Measurements from ENCODE around the gene IL20. TPM values are rescaled to one million over a fixed set of nuclear protein-coding genes. Genes with fewer than 3 reads are reported as not detected.

The IL20 gene
- total RNA-seq, 4 donors from 2014 or later = 40.6 TPM; not detected in 3

DNA sequence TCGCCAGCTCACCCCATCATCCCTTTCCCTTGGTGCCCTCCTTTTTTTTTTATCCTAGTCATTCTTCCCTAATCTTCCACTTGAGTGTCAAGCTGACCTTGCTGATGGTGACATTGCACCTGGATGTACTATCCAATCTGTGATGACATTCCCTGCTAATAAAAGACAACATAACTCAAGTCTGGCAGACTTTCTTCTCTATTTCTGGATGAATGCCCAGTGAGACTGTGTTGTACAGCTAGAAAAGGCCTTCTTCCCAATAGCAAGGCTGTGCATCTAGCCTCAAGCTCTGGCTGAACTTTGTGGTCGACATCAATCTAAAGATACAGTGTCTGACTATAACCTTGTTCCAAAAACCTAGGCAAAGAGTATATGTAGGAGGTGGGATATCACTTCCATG is 38.3 kb downstream of the IL20 start:
- Histone ChIP-seq H3K27ac (no peak overlapping the region), H3K9me3 (no peaks in the 10 kb centered on the region), H3K27me3 (no peaks in the 10 kb centered on the region), H3K4me3 (no peak overlapping the region), H3K36me3 (no peaks in the 10 kb centered on the region), H3K4me1 (no peaks in the 10 kb centered on the region)
- intact Hi-C loops (cut with DNase I; ENCODE audit: low total_unique reads) = no loop called here
- no peak for DNase-seq
- TF ChIP-seq, protein P1, sequence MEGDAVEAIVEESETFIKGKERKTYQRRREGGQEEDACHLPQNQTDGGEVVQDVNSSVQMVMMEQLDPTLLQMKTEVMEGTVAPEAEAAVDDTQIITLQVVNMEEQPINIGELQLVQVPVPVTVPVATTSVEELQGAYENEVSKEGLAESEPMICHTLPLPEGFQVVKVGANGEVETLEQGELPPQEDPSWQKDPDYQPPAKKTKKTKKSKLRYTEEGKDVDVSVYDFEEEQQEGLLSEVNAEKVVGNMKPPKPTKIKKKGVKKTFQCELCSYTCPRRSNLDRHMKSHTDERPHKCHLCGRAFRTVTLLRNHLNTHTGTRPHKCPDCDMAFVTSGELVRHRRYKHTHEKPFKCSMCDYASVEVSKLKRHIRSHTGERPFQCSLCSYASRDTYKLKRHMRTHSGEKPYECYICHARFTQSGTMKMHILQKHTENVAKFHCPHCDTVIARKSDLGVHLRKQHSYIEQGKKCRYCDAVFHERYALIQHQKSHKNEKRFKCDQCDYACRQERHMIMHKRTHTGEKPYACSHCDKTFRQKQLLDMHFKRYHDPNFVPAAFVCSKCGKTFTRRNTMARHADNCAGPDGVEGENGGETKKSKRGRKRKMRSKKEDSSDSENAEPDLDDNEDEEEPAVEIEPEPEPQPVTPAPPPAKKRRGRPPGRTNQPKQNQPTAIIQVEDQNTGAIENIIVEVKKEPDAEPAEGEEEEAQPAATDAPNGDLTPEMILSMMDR (IDR thresholded peaks at IDR 0.05) = no peak
- TF ChIP-seq POLR2A (IDR thresholded peaks at IDR 0.05) = no peak

GRCh38 chr1:206904423-206905142 is 39.2 kb downstream of the IL20 start:
- Histone ChIP-seq H3K36me3 (no peaks in the 10 kb centered on the region), H3K4me1 (peaks cover 0 to 5% of the 10 kb centered on the region in 2 donors), H3K27me3 (no peaks in the 10 kb centered on the region), H3K27ac (no peak overlapping the region), H3K9me3 (no peaks in the 10 kb centered on the region), H3K4me3 (no peak overlapping the region)
- TF ChIP-seq POLR2A (IDR thresholded peaks at IDR 0.05) = no peak
- TF ChIP-seq, protein P1 (IDR thresholded peaks at IDR 0.05) = no peak
- no peak for DNase-seq
- intact Hi-C loops (cut with DNase I; ENCODE audit: low total_unique reads) = loop anchor here (5.0 kb wide), 1 partner anchor 177 kb away; no protein-coding TSS in a partner anchor

- no peak for DNase-seq
- H3K27ac ChIP-seq = no peak overlapping the region
- TF ChIP-seq, protein P1 (IDR thresholded peaks at IDR 0.05) = no peak
- no peak for TF ChIP-seq POLR2A (IDR thresholded peaks at IDR 0.05)
- H3K4me3 ChIP-seq = no peak overlapping the region
- intact Hi-C loops (cut with DNase I; ENCODE audit: low total_unique reads) = loop anchor here (5.0 kb wide), 1 partner anchor 178 kb away; no protein-coding TSS in a partner anchor
- no peaks in the 10 kb centered on the region for H3K27me3 ChIP-seq
- H3K36me3 ChIP-seq = no peaks in the 10 kb centered on the region
- peaks cover 0 to 7% of the 10 kb centered on the region in 2 donors for H3K4me1 ChIP-seq
- H3K9me3 ChIP-seq = no peaks in the 10 kb centered on the region
Measured at GRCh38 chr1:206905295-206906164, 40.1 kb downstream of the IL20 start.

DNA sequence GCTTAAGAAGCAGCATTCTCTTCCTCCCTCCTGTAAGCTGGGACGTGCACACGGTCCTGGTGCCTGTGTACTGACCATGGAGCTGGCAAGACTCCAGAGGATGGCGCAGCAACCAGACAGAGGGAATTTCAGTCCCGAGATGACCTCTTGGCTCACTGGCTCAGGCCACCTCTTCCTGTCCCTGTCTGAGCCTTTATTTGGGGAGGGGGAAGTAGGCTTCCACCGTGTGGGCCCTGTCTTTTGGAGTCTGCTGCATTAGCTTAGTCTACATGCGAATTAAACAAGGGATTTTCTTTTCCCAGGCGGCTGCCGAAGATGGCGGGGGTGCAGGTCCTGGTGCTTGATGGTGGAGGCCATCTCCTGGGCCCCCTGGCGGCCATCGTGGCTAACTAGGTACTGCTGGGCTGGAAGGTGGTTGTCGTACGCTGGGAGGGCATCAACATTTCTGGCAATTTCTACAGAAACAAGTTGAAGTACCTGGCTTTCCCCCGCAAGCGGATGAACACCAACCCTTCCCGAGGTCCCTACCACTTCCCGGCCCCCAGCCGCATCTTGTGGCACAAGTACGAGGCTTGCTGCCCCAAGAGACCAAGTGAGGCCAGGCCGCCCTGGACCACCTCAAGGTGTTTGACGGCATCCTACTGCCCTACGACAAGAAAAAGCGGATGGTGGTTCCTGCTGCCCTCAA is 42.0 kb downstream of the IL20 start:
- peaks cover 0 to 7% of the 10 kb centered on the region in 2 donors for H3K4me1 ChIP-seq
- H3K36me3 ChIP-seq = no peaks in the 10 kb centered on the region
- intact Hi-C loops (cut with DNase I; ENCODE audit: low total_unique reads) = loop anchor here (5.0 kb wide), 1 partner anchor 180 kb away; no protein-coding TSS in a partner anchor
- H3K27ac ChIP-seq = no peak overlapping the region
- H3K27me3 ChIP-seq = no peaks in the 10 kb centered on the region
- no peak for DNase-seq
- TF ChIP-seq POLR2A (IDR thresholded peaks at IDR 0.05) = no peak
- TF ChIP-seq, protein P1 (IDR thresholded peaks at IDR 0.05) = no peak
- H3K4me3 ChIP-seq = no peak overlapping the region
- H3K9me3 ChIP-seq = no peaks in the 10 kb centered on the region
